Measurements from ENCODE around the gene CCT5. TPM values are rescaled to one million over a fixed set of nuclear protein-coding genes. Genes with fewer than 3 reads are reported as not detected.

CCT5 gene
- total RNA-seq, 1 experiment from 2014 or later: 548 TPM

GRCh38 chr5:10301842-10302610, 51.9 kb downstream of the CCT5 start:
- Mint-ChIP-seq H3K27ac (no peak overlapping the region), H3K36me3 (peaks cover 32% of the 10 kb centered on the region), H3K27me3 (ENCODE audit: low read depth) (peaks cover 6% of the 10 kb centered on the region), H3K4me1 (peaks cover 25% of the 10 kb centered on the region), H3K9me3 (peaks cover 26% of the 10 kb centered on the region), H3K4me3 (no peak overlapping the region)
- ATAC-seq (no peak), DNase-seq (ENCODE audit: low spot score) (no peak)
- ChIA-PET CTCF (interaction anchor here (5.1 kb wide), 1 partner anchor 18 kb away, joined by 17 read pairs; no protein-coding TSS in a partner anchor), POLR2A (no interaction called here)
- TF ChIP-seq IRF1 (CRISPR knock-in tag; IDR thresholded peaks at IDR 0.05): no peak
- no peak for TF ChIP-seq ZBTB21 (CRISPR knock-in tag; IDR thresholded peaks at IDR 0.05; ENCODE audit: borderline replicate concordance)
- TF ChIP-seq MXD4 (CRISPR knock-in tag; IDR thresholded peaks at IDR 0.05; ENCODE audit: borderline replicate concordance): no peak
- no peak for TF ChIP-seq ESRRA (CRISPR knock-in tag; IDR thresholded peaks at IDR 0.05; ENCODE audit: borderline replicate concordance)
- no peak for TF ChIP-seq GRHL2 (CRISPR knock-in tag; IDR thresholded peaks at IDR 0.05; ENCODE audit: insufficient replicate concordance, severe bottlenecking)
- TF ChIP-seq ZNF138 (CRISPR knock-in tag; conservative IDR thresholded peaks at IDR 0.05): no peak
- no peak for TF ChIP-seq ZSCAN18 (CRISPR knock-in tag; IDR thresholded peaks at IDR 0.05)
- no peak for TF ChIP-seq USF2 (CRISPR knock-in tag; IDR thresholded peaks at IDR 0.05)
- no peak for TF ChIP-seq STAT6 (CRISPR knock-in tag; conservative IDR thresholded peaks at IDR 0.05; ENCODE audit: low read depth)
- no peak for TF ChIP-seq MAX (CRISPR knock-in tag; IDR thresholded peaks at IDR 0.05)
- TF ChIP-seq IRF2 (CRISPR knock-in tag; IDR thresholded peaks at IDR 0.05; ENCODE audit: borderline replicate concordance, low read depth): no peak
- TF ChIP-seq FOXJ3 (CRISPR knock-in tag; IDR thresholded peaks at IDR 0.05; ENCODE audit: borderline replicate concordance): no peak
- no peak for TF ChIP-seq ZNF317 (CRISPR knock-in tag; IDR thresholded peaks at IDR 0.05; ENCODE audit: borderline replicate concordance, low read depth)
- TF ChIP-seq ZNF532 (CRISPR knock-in tag; IDR thresholded peaks at IDR 0.05; ENCODE audit: borderline replicate concordance): no peak
- no peak for TF ChIP-seq USF1 (CRISPR knock-in tag; IDR thresholded peaks at IDR 0.05)
- no peak for TF ChIP-seq ZBTB43 (CRISPR knock-in tag; IDR thresholded peaks at IDR 0.05)

Measured in WTC11 (cell line).